Hepatocyte (in vitro differentiated cells): ENCODE results near the gene PPP3R2. TPM values are rescaled to one million over a fixed set of nuclear protein-coding genes. Genes with fewer than 3 reads are reported as not detected.
"Not testable (repeated sequence)": the region's sequence is repeated elsewhere in the genome, so short reads cannot be mapped to it uniquely, and the experiment has no call there.

Experiments used
- DNase-seq: peaks from one replicate; pipeline ENCODE4 v3.0.0-alpha.2; 2016; ENCODE audit warnings: low spot score
- H2AFZ ChIP-seq: fragments of 200-600 bp; sonication (generic); 2 replicates; pipeline ENCODE4 v1.6.0; 2016; ENCODE audit warnings: antibody characterized with exemption, mild to moderate bottlenecking
- H3K27ac ChIP-seq: fragments of 200-600 bp; sonication (generic); 2 replicates; pipeline ENCODE4 v1.5.1; 2016; ENCODE audit warnings: mild to moderate bottlenecking
- H3K27me3 ChIP-seq: fragments of 200-600 bp; sonication (generic); 2 replicates; pipeline ENCODE4 v1.6.1; 2016
- H3K36me3 ChIP-seq: fragments of 200-600 bp; sonication (generic); replicated peaks from 2 replicates; pipeline ENCODE4 v1.5.1; 2016; ENCODE audit warnings: low read depth; ENCODE audit not compliant: insufficient read depth
- H3K4me1 ChIP-seq: fragments of 200-600 bp; sonication (generic); 2 replicates; pipeline ENCODE4 v1.5.1; 2016; ENCODE audit warnings: mild to moderate bottlenecking, moderate library complexity; ENCODE audit not compliant: insufficient read depth
- H3K4me2 ChIP-seq: fragments of 200-600 bp; sonication (generic); 2 replicates; pipeline ENCODE4 v1.6.0; 2016
- H3K4me3 ChIP-seq: fragments of 200-600 bp; sonication (generic); 2 replicates; pipeline ENCODE4 v1.5.1; 2016; ENCODE audit warnings: mild to moderate bottlenecking
- H3K79me2 ChIP-seq: fragments of 200-600 bp; sonication (generic); 2 replicates; pipeline ENCODE4 v1.6.0; 2017; ENCODE audit warnings: mild to moderate bottlenecking
- H3K9me2 ChIP-seq: fragments of 200-600 bp; sonication (generic); replicated peaks from 2 replicates; pipeline ENCODE4 v1.6.0; 2017; ENCODE audit warnings: mild to moderate bottlenecking; ENCODE audit not compliant: insufficient read depth
- H3K9me3 ChIP-seq: fragments of 200-600 bp; sonication (generic); 2 replicates; pipeline ENCODE4 v1.5.1; 2016; ENCODE audit warnings: low read depth, mild to moderate bottlenecking
- H4K20me1 ChIP-seq: fragments of 200-600 bp; sonication (generic); 2 replicates; pipeline ENCODE4 v1.6.0; 2016; ENCODE audit warnings: mild to moderate bottlenecking; ENCODE audit not compliant: insufficient read depth, poor library complexity, severe bottlenecking
- EZH2 ChIP-seq: fragments of 200-600 bp; sonication (generic); IDR thresholded peaks from 2 replicates; pipeline ENCODE4 v1.6.1; 2016; ENCODE audit warnings: antibody characterized with exemption, mild to moderate bottlenecking, borderline replicate concordance
- EZH2phosphoT487 ChIP-seq: fragments of 200-600 bp; sonication (generic); IDR thresholded peaks from one replicate; pipeline ENCODE4 v1.6.1; 2018; ENCODE audit warnings: antibody characterized with exemption, mild to moderate bottlenecking, low read depth, moderate library complexity; ENCODE audit not compliant: unreplicated experiment, severe bottlenecking
- WGBS: methylation state at CpG from one replicate; pipeline ENCODE4 v1.1.6; 2016; ENCODE audit warnings: low lambda C conversion rate; ENCODE audit errors: missing lambda C conversion rate; 5-methylcytosine and 5-hydroxymethylcytosine counted together
- polyA plus RNA-seq: library from polyadenylated mRNA; unstranded; fragments of >200 nt; fragmentation: Nextera tagmentation; extraction: Ambion mirVana; gene quantifications from 2 replicates; pipeline ENCODE4 v1.2.1, GENCODE V29; 2016
- total RNA-seq: library from RNA; depleted of rRNA; stranded (reverse); fragments of >200 nt; gene quantifications from 2 replicates; pipeline ENCODE4 v1.2.3, GENCODE V29; 2014
- TF ChIP-seq, protein P1 (sequence below): fragments of 200-600 bp; sonication (generic); IDR thresholded peaks from 2 replicates; pipeline ENCODE4 v1.5.1; 2016; ENCODE audit warnings: antibody characterized with exemption, mild to moderate bottlenecking; ENCODE audit not compliant: poor library complexity

The PPP3R2 gene
- total and polyA plus RNA-seq, 2 experiments from 2014 or later = not detected

DNA sequence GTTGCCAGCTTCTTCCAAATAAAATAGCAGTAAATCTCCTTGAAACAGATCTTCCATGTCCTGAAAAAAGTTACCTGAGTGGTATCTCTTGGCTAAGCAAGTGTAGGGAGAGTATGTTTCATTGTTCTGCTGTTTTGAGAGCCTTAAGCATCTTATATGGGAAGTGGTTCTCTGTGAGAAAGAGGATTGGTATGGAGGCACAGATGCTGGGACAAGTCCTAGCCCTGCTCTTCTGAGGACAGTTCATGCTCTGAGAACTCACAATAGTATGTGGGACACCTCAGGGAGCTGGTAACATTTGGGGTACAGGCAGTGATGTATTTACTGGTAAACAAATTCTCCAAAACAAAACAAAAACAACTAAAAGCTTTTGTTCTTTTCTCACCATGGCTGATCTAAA, 2.0 kb downstream of the PPP3R2 start:
- TF ChIP-seq, protein P1, sequence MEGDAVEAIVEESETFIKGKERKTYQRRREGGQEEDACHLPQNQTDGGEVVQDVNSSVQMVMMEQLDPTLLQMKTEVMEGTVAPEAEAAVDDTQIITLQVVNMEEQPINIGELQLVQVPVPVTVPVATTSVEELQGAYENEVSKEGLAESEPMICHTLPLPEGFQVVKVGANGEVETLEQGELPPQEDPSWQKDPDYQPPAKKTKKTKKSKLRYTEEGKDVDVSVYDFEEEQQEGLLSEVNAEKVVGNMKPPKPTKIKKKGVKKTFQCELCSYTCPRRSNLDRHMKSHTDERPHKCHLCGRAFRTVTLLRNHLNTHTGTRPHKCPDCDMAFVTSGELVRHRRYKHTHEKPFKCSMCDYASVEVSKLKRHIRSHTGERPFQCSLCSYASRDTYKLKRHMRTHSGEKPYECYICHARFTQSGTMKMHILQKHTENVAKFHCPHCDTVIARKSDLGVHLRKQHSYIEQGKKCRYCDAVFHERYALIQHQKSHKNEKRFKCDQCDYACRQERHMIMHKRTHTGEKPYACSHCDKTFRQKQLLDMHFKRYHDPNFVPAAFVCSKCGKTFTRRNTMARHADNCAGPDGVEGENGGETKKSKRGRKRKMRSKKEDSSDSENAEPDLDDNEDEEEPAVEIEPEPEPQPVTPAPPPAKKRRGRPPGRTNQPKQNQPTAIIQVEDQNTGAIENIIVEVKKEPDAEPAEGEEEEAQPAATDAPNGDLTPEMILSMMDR = no peak
- TF ChIP-seq EZH2phosphoT487 (no peak), EZH2 (no peak)
- Histone ChIP-seq H3K4me1 (no peaks in the 10 kb centered on the region), H3K27ac (no peak overlapping the region), H3K4me3 (no peak overlapping the region), H3K79me2 (no peaks in the 10 kb centered on the region), H3K36me3 (no peaks in the 10 kb centered on the region), H3K9me3 (no peaks in the 10 kb centered on the region), H4K20me1 (no peaks in the 10 kb centered on the region), H3K9me2 (no peaks in the 10 kb centered on the region), H3K4me2 (no peak overlapping the region), H2AFZ (no peak overlapping the region), H3K27me3 (no peaks in the 10 kb centered on the region)
- DNase-seq = no peak

DNA sequence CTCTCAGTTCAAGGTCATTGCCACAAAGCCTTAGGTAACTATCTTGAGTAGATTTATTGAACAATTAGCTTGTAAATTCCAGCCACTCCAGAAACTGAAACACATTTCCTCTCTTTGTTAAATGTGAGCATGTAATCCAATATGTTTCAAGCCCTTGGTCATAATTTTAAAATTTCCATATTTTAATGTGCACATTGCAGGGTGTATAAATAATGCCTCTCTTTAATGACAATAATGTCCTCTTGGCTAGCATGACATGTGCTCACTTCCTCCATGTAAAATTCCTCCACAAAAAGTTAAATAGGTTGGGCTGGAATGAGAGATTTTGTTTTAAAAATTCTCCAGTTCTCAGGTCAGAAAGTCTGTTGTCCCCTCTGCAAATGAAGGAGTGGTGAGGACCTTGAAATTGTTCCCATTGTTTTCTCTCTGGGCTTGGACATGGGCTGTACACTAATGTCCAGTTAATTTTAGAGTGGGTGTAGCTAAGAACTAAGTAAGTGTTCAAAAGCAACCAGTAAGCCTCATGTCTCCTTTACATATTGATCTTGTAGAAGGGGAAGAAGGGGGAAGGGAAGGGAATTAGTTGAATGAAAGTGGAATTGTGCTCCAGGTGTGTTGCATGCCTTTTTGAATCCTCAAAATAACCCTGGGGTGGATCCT, 2.9 kb downstream of the PPP3R2 start:
- Histone ChIP-seq H3K9me3 (no peaks in the 10 kb centered on the region), H3K4me2 (no peak overlapping the region), H3K9me2 (no peaks in the 10 kb centered on the region), H2AFZ (no peak overlapping the region), H4K20me1 (no peaks in the 10 kb centered on the region), H3K36me3 (no peaks in the 10 kb centered on the region), H3K4me1 (no peaks in the 10 kb centered on the region), H3K27me3 (no peaks in the 10 kb centered on the region), H3K27ac (no peak overlapping the region), H3K4me3 (no peak overlapping the region), H3K79me2 (no peaks in the 10 kb centered on the region)
- DNase-seq = no peak
- TF ChIP-seq, protein P1 = no peak
- TF ChIP-seq EZH2 (no peak), EZH2phosphoT487 (no peak)

DNA sequence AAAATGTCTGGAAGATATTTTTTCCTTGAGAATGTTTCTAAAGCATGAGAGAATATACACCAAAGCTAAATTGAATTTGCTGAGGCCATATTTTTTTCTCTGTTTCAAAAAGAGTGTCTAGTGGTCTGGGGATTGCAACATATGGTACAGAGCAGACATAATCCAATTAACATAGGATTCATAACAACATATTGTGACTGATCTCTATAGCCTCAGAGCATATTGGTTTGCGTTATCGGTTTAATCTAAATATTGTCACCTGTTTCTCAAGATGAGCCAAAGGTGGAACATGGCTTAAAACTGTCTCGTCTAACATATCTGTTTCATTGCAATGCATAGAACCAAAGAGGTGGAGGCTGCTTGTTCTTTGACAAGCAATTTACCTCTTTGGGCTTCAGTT, 3.9 kb downstream of the PPP3R2 start:
- WGBS = 90% methylated on average over 3 of the region's 3 CpGs
- H3K4me1 ChIP-seq = no peaks in the 10 kb centered on the region
- H2AFZ ChIP-seq = no peak overlapping the region
- no peak overlapping the region for H3K4me3 ChIP-seq
- H3K27ac ChIP-seq = no peak overlapping the region
- no peak for DNase-seq
- TF ChIP-seq, protein P1 = no peak
- TF ChIP-seq EZH2phosphoT487 = no peak
- no peak for TF ChIP-seq EZH2
- no peaks in the 10 kb centered on the region for H4K20me1 ChIP-seq
- no peaks in the 10 kb centered on the region for H3K27me3 ChIP-seq
- H3K36me3 ChIP-seq = no peaks in the 10 kb centered on the region
- no peaks in the 10 kb centered on the region for H3K9me3 ChIP-seq
- no peaks in the 10 kb centered on the region for H3K79me2 ChIP-seq
- H3K9me2 ChIP-seq = no peaks in the 10 kb centered on the region
- no peak overlapping the region for H3K4me2 ChIP-seq

DNA sequence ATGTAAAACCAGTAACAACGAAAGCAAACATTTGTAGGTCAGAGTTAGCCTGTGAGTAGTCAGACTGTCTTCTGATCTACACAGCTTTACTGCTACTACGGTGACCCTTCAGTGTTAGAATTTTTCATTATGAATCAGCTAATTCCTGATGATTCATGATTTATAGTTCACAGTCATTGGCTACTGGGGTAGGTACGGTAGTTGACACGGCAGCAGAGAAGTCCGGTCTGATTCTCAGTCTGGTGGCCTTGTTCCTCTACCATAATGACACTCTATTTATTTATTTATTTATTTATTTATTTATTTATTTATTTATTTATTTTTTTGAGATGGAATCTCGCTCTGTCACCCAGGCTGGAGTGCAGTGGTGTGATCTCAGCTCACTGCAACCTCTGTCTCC, 4.7 kb downstream of the PPP3R2 start:
- H2AFZ ChIP-seq, DNase-seq, H4K20me1 ChIP-seq, H3K36me3 ChIP-seq, H3K4me3 ChIP-seq, H3K27ac ChIP-seq, H3K27me3 ChIP-seq, H3K79me2 ChIP-seq, H3K4me2 ChIP-seq, H3K9me2 ChIP-seq, H3K9me3 ChIP-seq, H3K4me1 ChIP-seq: not testable (repeated sequence)
- 87% methylated on average over 6 of the region's 6 CpGs for WGBS
